ENCODE results near the gene PRSS23.

PRSS23 gene

DNA sequence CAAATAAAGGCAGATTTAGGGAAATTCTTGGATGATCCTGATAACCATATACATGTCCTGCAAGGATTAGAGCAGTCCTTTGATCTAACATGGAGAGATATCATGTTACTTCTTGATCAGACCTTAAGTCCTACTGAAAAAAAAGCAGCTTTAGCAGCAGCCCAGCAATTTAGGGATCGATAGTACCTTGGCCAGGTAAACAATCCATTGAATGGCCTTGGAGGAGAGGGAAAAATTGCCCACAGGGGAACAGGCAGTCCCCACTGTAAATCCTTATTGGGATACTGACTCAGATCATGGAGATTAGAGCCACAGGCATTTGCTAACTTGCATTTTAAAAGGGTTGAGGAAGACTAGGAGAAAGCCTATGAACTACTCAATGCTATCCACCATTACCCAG is 47.8 kb downstream of the PRSS23 start:
- 90 to 91% methylated on average over 1 of the region's 1 CpG for WGBS, 2 experiments
- no peaks in the 10 kb centered on the region for H3K9me3 ChIP-seq (ENCODE audit: control insufficient read depth, low read length)
- no peak overlapping the region for H3K4me3 ChIP-seq (ENCODE audit: insufficient read depth, low read depth, low read length)
- no peaks in the 10 kb centered on the region for H3K4me1 ChIP-seq (ENCODE audit: control insufficient read depth, insufficient read depth, low read length)
- no peaks in the 10 kb centered on the region for H3K27me3 ChIP-seq (ENCODE audit: control insufficient read depth, insufficient read depth, low read length, poor library complexity, severe bottlenecking)
- no peak overlapping the region for H3K27ac ChIP-seq (ENCODE audit: insufficient read depth, low read depth, low read length, poor library complexity, severe bottlenecking)
- no peaks in the 10 kb centered on the region for H3K36me3 ChIP-seq (ENCODE audit: control insufficient read depth, insufficient read depth, low read length)

DNA sequence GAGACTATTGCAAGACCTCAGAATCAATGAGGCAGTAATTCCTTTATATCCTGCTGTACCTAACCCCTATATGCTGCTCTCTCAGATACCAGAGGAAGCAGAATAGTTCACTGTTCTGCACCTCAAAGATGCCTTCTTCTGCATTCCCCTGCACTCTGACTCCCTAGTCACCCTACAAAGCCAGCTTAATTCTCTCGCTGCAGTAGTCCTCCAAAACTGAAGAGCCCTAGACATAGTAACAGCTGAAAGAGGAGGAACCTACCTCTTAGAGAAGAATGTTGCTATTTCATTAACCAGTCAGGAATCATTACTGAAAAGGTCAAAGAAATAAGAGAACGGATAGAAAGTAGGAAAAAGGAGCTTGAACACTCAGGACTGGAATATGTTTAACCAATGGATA is 49.3 kb downstream of the PRSS23 start:
- no peak overlapping the region for H3K27ac ChIP-seq (ENCODE audit: insufficient read depth, low read depth, low read length, poor library complexity, severe bottlenecking)
- H3K4me3 ChIP-seq (ENCODE audit: insufficient read depth, low read depth, low read length), result no peak overlapping the region
- no peaks in the 10 kb centered on the region for H3K36me3 ChIP-seq (ENCODE audit: control insufficient read depth, insufficient read depth, low read length)
- H3K4me1 ChIP-seq (ENCODE audit: control insufficient read depth, insufficient read depth, low read length), result no peaks in the 10 kb centered on the region
- H3K9me3 ChIP-seq (ENCODE audit: control insufficient read depth, low read length), result no peaks in the 10 kb centered on the region
- 86 to 97% methylated on average over 2 of the region's 2 CpGs for WGBS, 2 experiments
- no peaks in the 10 kb centered on the region for H3K27me3 ChIP-seq (ENCODE audit: control insufficient read depth, insufficient read depth, low read length, poor library complexity, severe bottlenecking)

Data from ectodermal cell (in vitro differentiated cells).